Muscle of back (tissue), 11 donors: Measurements from ENCODE around the gene NRP2. TPM values are rescaled to one million over a fixed set of nuclear protein-coding genes. Genes with fewer than 3 reads are reported as not detected.

Source experiments
- DNase-seq, 3 donors: peaks; one replicate each; pipeline versions ENCODE4 v3.0.0 to v3.0.0-alpha.2; 2013
- polyA plus RNA-seq, 10 donors: library from polyadenylated mRNA; unstranded; fragments of 120-200 nt; gene quantifications; one replicate each; pipeline ENCODE4 v1.2.1, GENCODE V29; 2013; ENCODE audit not compliant: insufficient read length in 10 of 10

The NRP2 gene
- polyA plus RNA-seq, 10 donors, result 12.9 to 31.7 (median 20.8) TPM

DNA sequence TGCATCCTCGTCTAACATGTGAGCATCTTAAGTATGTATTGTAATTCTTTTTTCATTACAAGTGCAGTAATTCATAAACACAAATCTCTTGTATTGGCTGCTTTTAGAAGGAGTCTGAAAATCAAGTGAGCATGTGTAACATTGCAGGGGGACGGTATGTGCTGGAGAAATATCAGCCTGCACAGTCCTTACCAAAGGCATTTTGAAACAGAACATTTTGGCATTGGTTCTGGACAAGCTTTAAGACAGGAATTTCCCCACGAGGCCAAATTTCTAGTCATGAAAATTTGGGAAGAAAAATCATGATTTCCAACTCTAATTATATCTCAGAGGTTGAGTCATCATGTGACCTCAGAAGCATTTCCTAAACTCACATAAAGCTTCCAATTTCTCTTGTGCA is 24.7 kb upstream of the NRP2 start:
- peak; percentile 40 to 79 (median 71) for DNase-seq

GRCh38 chr2:205658068-205658467 is 24.2 kb upstream of the NRP2 start:
- DNase-seq, result no peak

- DNase-seq, result no peak
These were observed 23.7 kb upstream of the NRP2 start for GRCh38 chr2:205658572-205658971.

DNA sequence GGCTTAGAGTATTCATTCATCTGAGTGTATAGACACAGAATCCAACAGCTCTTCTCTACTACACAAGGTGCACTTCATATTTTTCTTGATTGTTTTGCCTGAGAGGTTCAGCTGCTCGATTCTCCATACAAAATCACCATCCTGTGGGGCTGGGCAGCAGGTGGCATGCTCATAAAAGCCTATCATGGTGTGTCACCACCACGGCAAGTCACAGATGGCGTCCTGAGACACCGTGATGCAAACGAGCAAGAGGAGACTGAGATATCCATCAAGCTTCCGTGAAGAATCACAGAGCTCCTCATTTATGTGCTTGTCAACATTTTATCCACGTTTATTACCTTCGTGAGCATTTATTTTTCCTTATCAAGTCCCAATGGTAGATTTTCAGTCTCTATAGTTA is 22.4 kb upstream of the NRP2 start:
- no peak for DNase-seq

DNA sequence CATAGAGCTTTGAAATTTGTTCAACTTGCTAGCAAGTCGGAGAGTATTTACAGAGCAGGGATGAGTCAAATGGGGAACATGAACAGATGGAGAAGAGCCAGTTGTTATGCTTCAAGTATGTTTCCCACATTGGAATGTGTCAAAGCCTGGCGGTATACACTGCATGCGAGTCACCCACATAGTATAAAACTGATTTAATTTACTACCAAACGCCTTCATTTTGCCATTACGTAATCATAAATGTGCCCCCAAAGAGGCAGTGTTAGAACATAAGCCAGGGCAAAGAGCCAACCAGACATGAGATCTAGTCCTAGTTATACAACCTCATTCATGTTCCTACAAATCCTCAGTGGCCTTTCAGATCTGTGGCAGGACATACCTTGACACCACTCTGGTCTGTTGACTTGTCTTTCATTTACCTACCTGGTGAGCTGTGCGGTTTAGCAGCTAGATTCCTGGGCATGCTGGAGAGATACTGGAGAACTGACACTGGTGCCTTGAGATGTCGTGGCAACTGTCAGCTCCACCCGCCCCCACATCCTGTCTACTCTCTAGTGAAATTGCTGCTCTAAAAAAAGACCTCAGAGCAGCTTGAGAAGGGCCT is 21.7 kb upstream of the NRP2 start:
- DNase-seq, result peak; percentile 58 to 94 (median 84)

- no peak for DNase-seq
These were observed 21.0 kb upstream of the NRP2 start for GRCh38 chr2:205661281-205661680.

DNA sequence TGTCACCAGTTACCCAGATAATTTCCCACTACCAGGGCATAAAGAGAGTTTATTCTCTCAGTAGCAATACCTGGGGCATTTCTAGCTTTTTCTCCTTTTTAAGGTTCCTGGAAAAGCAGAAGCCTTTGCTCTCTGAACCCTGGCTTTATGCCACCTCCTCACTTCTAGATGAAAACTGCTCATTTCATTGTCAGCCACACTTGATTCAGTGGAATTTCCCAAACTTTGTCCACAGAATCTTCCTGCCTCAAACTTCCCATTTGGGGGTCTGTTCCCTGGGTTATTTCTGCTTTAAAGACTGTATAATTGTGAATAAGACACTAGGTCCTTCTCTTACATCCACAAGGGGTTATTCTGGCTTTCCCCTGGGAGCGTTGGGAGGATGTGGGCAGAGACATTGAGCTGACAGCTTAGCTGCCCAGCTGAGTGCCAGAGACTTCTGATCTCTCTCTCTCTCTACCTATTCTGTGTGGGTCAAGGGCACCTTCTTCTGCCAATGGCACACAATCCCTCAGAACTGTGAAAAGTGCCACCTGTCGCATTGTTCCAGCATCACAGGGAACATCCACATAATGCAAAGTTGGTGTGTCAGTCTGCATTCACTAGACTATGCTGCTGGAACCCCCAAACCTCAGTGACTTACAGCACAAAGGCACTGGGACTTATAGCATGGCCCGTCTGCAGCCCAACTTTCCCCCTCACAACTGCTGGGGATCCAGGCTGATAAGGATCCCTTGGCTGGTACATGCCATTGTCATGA is 19.9 kb upstream of the NRP2 start:
- no peak for DNase-seq

DNA sequence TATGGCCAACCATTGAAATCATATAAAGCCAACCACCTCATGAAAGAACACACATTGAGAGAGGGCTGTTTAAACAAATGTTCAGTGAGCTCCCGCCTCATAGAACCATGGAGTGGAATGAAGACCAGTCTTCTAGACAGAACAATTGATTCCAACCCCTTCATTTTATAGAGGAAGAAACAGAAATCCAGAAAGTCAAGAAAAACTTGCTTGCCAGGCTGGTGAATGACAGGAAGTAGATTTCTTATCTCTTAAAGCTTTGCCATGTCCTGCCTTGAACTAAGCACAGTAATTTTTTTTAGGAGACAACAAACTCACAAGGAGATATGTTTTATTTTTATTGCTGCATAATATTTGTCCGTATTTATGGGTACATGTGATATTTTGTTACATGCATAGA is 16.5 kb upstream of the NRP2 start:
- DNase-seq, result no peak

DNA sequence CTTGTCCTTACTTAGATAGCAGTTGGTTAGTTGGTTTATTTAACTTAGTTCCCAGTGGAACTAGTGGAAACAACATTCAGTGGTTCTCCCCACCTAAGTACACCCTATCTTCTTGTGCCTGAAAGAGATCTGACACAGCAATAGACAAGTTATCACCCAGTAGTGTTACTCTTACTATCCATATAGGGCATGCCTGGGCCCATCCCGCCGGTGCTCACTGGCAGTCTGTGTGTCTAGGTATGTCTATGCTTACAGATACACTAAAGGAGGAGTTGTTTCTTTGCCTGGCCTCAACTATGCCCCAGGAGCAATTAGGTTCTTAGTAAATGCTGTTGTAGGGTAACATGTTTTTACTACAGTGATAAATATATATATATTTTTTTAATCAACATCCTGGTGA is 12.0 kb upstream of the NRP2 start:
- no peak for DNase-seq

GRCh38 chr2:205673312-205673711 is 9.0 kb upstream of the NRP2 start:
- no peak for DNase-seq

DNA sequence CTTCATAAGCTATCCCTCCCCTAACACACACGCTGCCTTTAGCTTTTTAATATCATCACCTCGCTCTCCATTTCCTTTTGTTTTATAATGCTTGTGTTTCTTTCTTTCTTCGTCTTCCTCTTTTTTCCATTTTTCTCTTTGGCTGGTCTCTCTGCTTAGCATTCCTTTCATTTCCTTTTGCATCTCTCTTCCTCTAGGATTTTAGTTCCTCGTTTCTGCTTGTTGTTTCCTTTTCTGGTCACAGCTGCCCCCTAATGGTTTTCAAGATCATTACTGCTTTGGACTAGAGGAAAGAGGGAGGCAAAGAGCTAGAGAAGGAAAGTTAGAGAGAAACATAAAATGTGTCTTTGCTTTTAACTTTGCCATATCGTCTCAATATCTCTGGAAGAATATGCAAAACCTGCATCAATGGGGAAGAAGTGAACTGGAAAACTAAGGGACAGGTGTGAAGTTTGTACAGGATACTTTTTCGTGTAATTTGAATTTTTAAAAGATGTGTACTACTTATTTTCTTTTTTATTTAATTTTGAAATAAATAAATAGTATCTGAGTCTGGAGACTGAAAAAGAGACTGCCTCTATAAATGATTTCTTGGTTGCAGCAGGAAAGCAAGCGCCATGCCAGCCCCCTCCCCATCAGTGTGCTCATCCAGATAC is 6.3 kb upstream of the NRP2 start:
- DNase-seq, result peak in 2 of 3 donors; percentile 75 to 91

DNA sequence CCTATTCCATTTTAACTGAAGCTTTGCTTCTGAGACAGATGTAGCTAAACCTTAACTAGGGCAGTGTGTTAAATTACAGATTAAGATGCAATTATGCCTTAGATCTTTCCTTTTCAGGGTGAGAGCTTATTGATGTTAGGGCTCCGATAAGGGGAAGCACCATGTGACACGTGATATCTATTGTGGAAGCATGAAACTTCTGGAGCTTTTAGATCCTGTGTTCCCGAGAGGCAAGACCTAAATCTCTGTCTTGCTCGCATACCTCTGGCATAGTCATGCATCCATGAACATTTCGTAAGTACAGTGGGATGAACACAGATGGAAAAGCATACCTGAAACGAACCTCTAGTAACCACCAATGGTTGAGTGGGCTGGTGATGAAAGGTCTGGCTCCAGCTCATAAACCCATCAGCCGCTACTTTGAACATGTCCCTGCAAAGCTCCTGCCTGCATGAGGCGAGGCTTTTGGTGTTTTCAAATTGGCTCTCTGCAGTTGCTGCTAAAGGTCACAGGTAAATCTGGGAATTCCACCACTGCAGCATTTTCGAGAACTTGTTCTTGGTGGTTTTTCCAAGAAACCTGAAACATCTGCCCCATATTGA is 3.7 kb upstream of the NRP2 start:
- DNase-seq, result no peak

DNA sequence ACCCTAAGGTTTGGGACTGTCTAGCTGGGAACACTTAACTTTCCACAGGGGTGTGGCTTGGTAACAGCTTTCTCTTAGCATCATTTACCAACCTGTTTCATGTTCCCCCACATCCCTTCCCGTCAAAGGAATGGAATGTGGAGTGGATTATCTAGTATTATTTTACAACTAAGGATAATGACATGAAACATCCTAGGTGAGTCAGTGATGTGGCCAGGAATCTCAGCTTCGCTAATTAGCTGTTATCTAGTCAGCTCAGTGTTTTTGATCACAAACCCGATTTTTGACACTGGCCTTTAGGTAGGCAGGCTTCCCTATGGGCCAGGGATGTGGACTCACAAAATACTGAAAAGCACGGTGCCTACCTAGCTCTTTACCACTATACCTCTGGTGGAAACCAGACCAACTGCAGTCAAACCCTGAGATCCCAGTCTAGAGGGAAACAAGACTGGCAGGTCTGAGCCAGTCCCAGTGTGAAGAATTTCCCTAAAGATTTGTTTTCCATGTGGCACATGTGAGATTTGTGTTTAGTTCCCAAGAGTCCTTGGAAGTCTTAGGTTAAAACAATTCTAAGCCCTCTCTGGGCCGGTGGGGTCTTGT is 2.8 kb upstream of the NRP2 start:
- no peak for DNase-seq

GRCh38 chr2:205680067-205680466 is 2.2 kb upstream of the NRP2 start:
- peak in 2 of 3 donors; percentile 72 to 87 for DNase-seq

DNA sequence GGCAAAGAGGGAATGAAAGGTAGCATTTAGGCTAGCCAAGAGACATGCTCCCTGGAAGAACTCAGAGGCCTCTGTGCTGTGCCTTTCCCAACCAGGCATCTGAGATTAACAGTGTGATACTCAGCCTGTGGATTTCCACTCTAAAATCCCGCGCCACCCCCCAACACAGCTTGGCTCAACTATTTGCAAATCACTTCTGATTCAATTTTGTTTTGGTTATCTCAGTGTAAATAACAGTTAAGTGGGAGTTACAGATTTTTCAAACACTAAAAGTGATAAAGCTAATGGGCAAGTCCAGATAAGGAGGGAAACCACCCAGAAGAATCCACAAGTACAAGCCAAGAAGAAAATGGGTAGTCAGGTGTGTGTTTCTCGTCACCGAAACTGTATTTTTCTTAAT is 1.4 kb upstream of the NRP2 start:
- DNase-seq, result no peak

- peak in 2 of 3 donors; percentile 18 to 66 for DNase-seq
These were observed 681 bp upstream of the NRP2 start for GRCh38 chr2:205681401-205682238.

DNA sequence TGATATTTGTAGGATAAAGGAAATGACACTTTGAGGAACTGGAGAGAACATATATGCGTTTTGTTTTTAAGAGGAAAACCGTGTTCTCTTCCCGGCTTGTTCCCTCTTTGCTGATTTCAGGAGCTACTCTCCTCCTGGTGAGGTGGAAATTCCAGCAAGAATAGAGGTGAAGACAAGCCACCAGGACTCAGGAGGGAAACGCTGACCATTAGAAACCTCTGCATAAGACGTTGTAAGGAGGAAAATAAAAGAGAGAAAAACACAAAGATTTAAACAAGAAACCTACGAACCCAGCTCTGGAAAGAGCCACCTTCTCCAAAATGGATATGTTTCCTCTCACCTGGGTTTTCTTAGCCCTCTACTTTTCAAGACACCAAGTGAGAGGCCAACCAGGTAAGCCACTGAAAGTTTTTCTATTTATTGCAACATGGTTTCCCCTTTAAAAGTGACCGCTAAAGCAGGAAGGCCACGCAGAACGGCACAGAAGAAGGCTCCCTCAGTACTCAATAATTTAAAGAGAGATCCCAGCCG is 735 bp downstream of the NRP2 start:
- DNase-seq, result no peak

- peak in 1 of 3 donors; percentile 86 for DNase-seq
These were observed 1.4 kb downstream of the NRP2 start for GRCh38 chr2:205683502-205684367.

- DNase-seq, result peak in 1 of 3 donors; percentile 73
These were observed 2.6 kb downstream of the NRP2 start for GRCh38 chr2:205684871-205685313.
